ENCODE results near the gene ASB10. TPM values are rescaled to one million over a fixed set of nuclear protein-coding genes. Genes with fewer than 3 reads are reported as not detected.

ASB10 gene
- total and polyA plus RNA-seq, 2 of the 8 experiments (the other 6 are each of a cell fraction or from before 2014, with no cell fraction given) = not detected

GRCh38 chr7:151226875-151227782, 40.1 kb upstream of the ASB10 start, which contains the start of gene ABCF2:
ABCF2 (minus strand) TSS chr7:151227205; CDS start chr7:151226458, 747 bp downstream.
- Histone ChIP-seq H3K18ac (ENCODE audit: extremely low read depth, low read length) (peak within 1 kb of the TSS; percentile 55), H2AFZ (ENCODE audit: low read length) (peak within 1 kb of the TSS; percentile 79; the same call in 1 of the 2 replicates), H2BK15ac (ENCODE audit: low read length) (no peak within 1 kb of the TSS), H4K5ac (ENCODE audit: insufficient read length, low read depth, low read length) (peak within 1 kb of the TSS; percentile 80), H4K20me1 (replicated peaks in 1 of 2; ENCODE audit: control insufficient read depth in 1 of 2, insufficient read depth in 2 of 2, low read length in 2 of 2) (peaks cover 0 to 3% of the 10 kb centered on the region in 2 experiments), H2AK5ac (ENCODE audit: low read depth, low read length) (no peak within 1 kb of the TSS), H3K23ac (ENCODE audit: insufficient read length) (no peak within 1 kb of the TSS), H2BK20ac (ENCODE audit: low read length) (no peak within 1 kb of the TSS), H3K79me1 (ENCODE audit: low read depth, low read length) (peaks cover 7% of the 10 kb centered on the region; the same call in 1 of the 2 replicates), H3K27me3 (replicated peaks in 1 of 4; ENCODE audit: control insufficient read depth in 3 of 4, extremely low read depth in 1 of 4, insufficient read depth in 3 of 4, low read length in 3 of 4) (no peaks in the 10 kb centered on the region), H3K9ac (replicated peaks in 1 of 4; ENCODE audit: extremely low read depth in 1 of 4, low read depth in 3 of 4, low read length in 3 of 4) (peak within 1 kb of the TSS; percentile 65 to 75 (median 70)), H3K4ac (replicated peaks; ENCODE audit: insufficient read length, low read depth, low read length) (no peak within 1 kb of the TSS), H2BK12ac (ENCODE audit: low read depth, low read length) (no peak within 1 kb of the TSS), H3K79me2 (ENCODE audit: control insufficient read depth in 1 of 2, insufficient read depth in 2 of 2, low read length in 2 of 2) (peaks cover 0 to 18% of the 10 kb centered on the region in 2 experiments; a peak in 2 of 4 replicates), H3K9me3 (ENCODE audit: insufficient read depth in 2 of 2, low read depth in 1 of 2, low read length in 1 of 2) (no peaks in the 10 kb centered on the region), H3K36me3 (ENCODE audit: control insufficient read depth in 2 of 4, insufficient read depth in 4 of 4, low read length in 3 of 4) (peaks cover 11 to 30% (median 26%) of the 10 kb centered on the region in 4 experiments), H4K8ac (ENCODE audit: extremely low read depth, insufficient read depth, low read length) (no peak within 1 kb of the TSS; the same call in 1 of the 2 replicates), H3K27ac (ENCODE audit: low read depth, low read length) (peak within 1 kb of the TSS; percentile 56; the same call in 1 of the 2 replicates), H3K4me1 (replicated peaks in 1 of 4; ENCODE audit: control insufficient read depth in 3 of 4, insufficient read depth in 4 of 4, low read length in 3 of 4) (peaks cover 2 to 9% (median 7%) of the 10 kb centered on the region in 4 experiments; a peak in 5 of 7 replicates), H3K14ac (ENCODE audit: insufficient read length) (no peak within 1 kb of the TSS), H3K56ac (replicated peaks; ENCODE audit: insufficient read length, low read depth, low read length) (peak within 1 kb of the TSS; percentile 88), H2BK120ac (replicated peaks; ENCODE audit: low read depth, low read length) (no peak within 1 kb of the TSS), H3K4me2 (ENCODE audit: insufficient read depth in 1 of 2, low read depth in 2 of 2, low read length in 2 of 2) (peak within 1 kb of the TSS; percentile 83 to 86), H3K4me3 (ENCODE audit: extremely low read depth in 1 of 4, insufficient read depth in 2 of 4, low read depth in 3 of 4, low read length in 4 of 4) (peak within 1 kb of the TSS; percentile 83 to 95 (median 90)), H2BK5ac (ENCODE audit: low read depth, low read length) (peak within 1 kb of the TSS; percentile 69; the same call in 1 of the 2 replicates), H3K23me2 (ENCODE audit: low read depth, low read length) (peaks cover 15% of the 10 kb centered on the region), H4K91ac (replicated peaks; ENCODE audit: insufficient read length, low read length) (peak within 1 kb of the TSS; percentile 41)
- peak; percentile 95 to 99 for DNase-seq (ENCODE audit: low read depth in 1 of 2, low spot score in 2 of 2)
- no peak for FAIRE-seq
- 2% methylated on average over 47 of the region's 68 CpGs; no CpG with 5 or more reads in 1 of the 2 experiments for WGBS, 2 experiments (ENCODE audit: extremely low coverage in 1 of 2, insufficient coverage in 1 of 2, insufficient read length in 1 of 2, insufficient replicate concordance in 2 of 2, low coverage in 1 of 2, low lambda C conversion rate in 2 of 2, missing lambda C conversion rate in 1 of 2)
- POLR2A ChIA-PET (ENCODE audit: partially characterized antibody) = interaction anchor here (0.8 to 3.2 kb wide), 20 partner anchors 9 to 166 kb away, joined by 3 to 36 read pairs (median 4); partner anchors contain the start of gene H2BK1
- CTCF ChIA-PET (ENCODE audit: partially characterized antibody) = interaction anchor here (0.6 to 5.9 kb wide), 15 partner anchors 9 to 210 kb away, joined by 3 to 49 read pairs (median 3); no protein-coding TSS in a partner anchor
- TF ChIP-seq SP4 (IDR thresholded peaks at IDR 0.05; ENCODE audit: low read length) = no peak
- TF ChIP-seq, protein P1, sequence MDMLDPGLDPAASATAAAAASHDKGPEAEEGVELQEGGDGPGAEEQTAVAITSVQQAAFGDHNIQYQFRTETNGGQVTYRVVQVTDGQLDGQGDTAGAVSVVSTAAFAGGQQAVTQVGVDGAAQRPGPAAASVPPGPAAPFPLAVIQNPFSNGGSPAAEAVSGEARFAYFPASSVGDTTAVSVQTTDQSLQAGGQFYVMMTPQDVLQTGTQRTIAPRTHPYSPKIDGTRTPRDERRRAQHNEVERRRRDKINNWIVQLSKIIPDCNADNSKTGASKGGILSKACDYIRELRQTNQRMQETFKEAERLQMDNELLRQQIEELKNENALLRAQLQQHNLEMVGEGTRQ (IDR thresholded peaks at IDR 0.05; ENCODE audit: low read length) = no peak
- no peak for TF ChIP-seq CBX5 (IDR thresholded peaks at IDR 0.05; ENCODE audit: low read depth, low read length)
- no peak for TF ChIP-seq NRF1 (IDR thresholded peaks at IDR 0.05; ENCODE audit: low read depth, low read length)
